Stimulated activated CD8-positive, alpha-beta memory T cell treated with anti-CD3 and anti-CD28 coated beads, Interleukin-7, amount 100 ng/mL, for 4 hours (primary cell): Measurements from ENCODE around the gene CD93.

Experiments used
- DNase-seq, 2 donors: peaks; one replicate each; pipeline ENCODE4 v3.0.0-alpha.2; 2020; ENCODE audit warnings: low read depth in 2 of 2

Gene CD93

GRCh38 chr20:23097636-23098580 is 11.8 kb upstream of the CD93 start:
- DNase-seq: no peak

DNA sequence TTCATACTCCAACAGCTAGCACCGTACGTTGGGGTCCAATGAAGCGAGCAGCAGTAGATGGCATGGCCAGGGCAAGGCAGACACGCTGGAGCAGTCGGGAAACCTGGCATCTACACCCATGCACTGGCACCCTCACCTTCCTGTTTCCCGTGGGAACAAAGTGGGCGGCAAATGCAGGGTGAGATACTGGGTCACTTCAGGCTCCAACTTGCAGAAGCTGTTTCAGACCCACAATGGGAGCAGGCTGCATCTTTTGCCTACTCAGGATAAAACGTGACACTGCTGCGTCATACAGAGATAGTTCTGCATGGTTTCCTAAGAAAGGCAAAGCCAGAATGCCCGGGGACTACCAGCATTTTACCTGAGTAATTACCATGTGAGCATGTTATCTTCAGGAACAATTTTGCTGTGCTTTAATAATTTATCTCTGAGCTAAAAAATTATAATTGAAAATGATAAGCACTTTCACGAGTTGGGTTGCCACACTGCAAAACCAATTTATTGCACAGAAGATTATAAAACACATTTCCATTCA is 10.9 kb upstream of the CD93 start:
- DNase-seq: no peak

DNA sequence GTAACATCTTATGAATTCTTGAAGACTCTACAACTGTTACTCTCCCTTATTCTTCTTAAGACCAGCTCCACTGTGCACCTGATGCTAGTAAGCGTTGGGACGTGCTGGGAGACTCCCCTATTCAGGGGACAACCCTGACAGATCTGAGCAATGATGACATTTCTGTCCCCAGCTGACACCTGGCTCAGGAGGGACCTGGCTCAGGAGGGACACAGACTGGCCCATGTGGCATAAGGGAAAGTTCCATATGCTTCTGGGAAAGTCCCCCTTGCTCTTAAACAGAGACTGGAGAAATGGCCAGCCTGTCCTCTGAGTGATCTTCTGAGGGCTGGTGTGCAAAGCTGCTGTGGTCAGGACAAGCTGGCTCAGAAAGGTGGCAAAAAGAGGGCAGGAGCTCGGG is 10.0 kb upstream of the CD93 start:
- no peak for DNase-seq

DNA sequence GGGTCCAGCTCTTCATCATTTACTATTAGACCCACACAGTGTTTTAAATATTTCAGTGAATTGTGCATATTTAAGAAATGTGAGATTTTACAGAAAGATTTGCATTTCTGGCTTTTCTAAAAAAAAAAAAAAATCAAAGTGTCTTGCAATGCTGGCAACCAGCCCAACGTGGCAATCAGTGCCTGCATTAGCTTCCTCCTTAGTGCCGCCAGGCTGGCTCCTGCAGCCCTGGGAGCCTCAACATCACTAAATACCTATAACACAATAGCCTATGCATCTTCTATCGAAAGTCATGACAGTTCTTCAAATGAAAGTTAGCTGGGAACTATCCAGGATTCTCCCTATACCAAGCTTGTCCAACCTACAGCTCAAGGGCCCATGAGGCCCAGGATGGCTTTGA is 9.4 kb upstream of the CD93 start:
- DNase-seq: no peak

DNA sequence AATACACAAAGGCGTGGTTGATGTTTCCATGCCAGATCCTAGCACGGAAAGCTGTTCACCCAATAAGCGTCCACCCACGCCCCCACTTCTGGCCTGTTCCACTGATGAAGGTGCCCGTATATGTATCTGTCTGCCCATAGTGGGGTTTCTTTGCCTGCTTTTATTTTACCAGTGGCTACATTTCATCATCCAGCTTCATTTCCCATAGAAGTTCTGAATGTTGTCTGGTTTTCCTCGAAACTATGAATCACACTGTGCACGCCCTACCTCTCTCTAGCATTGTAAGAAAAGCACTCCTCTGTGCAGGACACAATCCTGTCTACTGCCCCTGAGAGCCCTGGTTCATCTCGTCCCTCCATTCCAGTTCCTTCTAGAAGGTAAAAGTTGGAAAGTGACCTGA is 8.8 kb upstream of the CD93 start:
- DNase-seq: no peak

- DNase-seq: no peak
Observed at GRCh38 chr20:23094213-23094896, 8.2 kb upstream of the CD93 start.

DNA sequence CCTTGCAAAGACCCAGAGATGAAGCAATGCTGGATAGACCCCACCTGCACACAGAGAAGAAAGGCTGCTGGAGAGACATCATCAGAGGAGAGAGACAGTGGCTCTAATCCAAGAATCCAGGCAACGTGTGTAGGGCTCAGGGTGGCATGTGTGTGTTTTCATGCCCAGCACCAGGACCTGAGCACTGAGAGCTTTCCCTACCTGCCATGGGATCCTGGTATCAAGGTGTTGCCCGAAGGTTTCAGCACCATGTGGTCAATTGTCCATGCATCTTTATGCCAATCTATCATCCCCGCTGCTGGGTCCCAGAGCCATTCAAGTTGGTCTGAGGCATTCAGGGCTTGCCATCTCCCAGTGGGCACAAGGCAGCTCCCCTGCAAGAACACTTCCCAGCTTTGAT is 7.5 kb upstream of the CD93 start:
- no peak for DNase-seq

DNA sequence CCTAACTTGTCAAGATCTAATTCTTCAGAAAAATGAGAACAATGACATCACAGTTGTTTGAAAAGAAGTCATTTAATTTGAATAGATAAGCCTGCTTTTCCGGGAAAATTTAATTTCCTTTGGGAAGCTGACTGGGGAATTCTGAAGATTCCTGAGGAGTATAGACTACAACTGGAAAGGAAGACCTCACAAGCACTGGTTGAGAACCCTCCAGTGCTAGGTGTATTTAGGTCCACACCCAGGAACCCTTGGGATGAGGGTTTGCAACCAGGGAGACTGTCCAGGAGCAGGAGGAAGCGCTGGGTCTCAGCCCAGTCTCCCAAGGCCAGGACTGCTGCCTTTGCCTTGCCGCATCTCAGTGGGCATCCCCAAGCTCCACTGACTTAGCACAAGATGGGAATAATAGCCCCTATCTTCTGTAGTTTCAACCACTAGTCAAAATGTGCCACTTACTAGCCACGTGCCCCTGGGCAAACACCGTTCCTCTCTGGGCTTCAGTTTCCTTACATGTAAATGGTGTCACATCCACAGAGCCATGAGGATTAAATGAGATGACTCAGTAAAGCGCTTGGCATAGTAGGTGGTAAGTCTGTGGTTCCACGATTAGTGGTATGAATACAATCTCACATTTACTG is 6.9 kb upstream of the CD93 start:
- no peak for DNase-seq

GRCh38 chr20:23092384-23092756 is 6.2 kb upstream of the CD93 start:
- no peak for DNase-seq

GRCh38 chr20:23091721-23092383 is 5.7 kb upstream of the CD93 start:
- DNase-seq: no peak

DNA sequence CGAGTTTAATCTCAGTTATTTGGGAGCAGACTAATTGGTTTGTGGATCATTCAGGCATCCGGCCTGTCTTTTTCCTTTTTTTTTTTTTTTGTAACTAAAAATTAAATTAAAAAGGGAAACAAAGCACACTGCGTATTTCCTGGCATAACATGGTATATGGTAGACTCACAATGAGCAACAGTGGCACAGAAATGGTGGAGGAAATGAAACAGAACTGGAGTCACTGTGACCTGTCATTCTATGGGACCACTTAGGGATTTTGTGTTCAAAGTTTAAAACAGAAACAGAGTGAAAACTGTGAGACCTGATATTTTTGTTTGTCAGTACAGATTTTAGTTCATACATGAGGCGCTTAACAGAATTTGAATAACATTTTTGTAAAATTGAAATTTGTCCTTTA is 4.8 kb upstream of the CD93 start:
- no peak for DNase-seq

- no peak for DNase-seq
Observed at GRCh38 chr20:23090147-23090546, 4.0 kb upstream of the CD93 start.

GRCh38 chr20:23088866-23089265 is 2.7 kb upstream of the CD93 start:
- DNase-seq: no peak

GRCh38 chr20:23087587-23088251 is 1.6 kb upstream of the CD93 start:
- no peak for DNase-seq

- no peak for DNase-seq
Observed at GRCh38 chr20:23086931-23087411, 847 bp upstream of the CD93 start.

DNA sequence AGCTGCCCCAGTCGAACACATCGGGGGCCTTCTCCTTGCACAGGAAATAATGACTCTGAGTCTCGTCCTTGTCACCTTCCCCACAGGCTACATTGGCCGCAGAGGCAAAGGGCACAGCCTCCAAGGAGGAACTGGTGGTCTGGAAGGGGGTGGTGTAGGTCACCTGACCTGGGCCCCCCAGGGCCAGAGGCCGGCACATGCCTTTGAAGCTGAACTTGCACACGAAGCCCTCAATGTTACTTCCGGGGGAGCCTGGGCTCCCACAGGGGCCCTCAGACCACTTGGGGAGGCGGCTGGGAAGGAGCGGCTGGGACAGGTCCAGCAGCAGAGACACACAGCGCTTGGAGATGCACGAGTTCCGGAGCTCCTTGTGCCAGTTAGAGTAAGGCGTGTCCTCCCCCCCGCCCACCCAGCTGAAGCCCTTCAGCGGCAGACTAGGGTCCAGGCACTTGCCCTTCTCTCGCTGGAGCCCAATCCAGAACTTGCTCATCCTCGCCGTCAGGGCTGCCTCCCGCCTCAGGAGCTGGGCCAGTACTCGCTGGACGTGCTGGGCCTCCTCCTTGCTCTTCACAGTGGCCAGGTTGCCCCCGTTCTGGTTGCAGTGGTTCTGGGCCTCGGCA is 578 bp downstream of the CD93 start:
- no peak for DNase-seq

DNA sequence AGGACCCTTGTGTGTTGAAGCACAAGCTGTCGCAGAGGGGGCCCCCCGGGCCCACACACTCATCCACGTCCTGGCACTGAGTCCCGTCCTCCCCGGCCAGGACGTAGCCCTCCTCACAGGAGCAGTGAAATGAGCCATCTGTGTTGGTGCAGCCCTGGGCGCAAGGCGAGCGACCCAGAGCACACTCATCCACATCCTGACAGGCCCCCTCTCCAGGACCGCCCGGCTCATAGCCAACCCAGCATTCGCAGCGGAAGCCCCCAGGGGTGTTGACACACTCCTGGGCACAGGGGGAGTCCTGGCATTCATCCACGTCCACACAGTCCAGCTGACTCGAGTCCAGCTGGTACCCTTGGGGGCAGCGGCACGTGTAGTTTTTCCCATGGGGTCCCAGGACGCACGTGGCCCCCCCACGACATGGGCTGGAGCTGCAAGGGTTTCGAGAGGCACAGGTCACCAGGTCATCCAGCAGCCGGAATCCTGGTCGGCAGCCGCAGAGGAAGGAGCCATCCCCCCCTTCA is 1.2 kb downstream of the CD93 start:
- DNase-seq: no peak

DNA sequence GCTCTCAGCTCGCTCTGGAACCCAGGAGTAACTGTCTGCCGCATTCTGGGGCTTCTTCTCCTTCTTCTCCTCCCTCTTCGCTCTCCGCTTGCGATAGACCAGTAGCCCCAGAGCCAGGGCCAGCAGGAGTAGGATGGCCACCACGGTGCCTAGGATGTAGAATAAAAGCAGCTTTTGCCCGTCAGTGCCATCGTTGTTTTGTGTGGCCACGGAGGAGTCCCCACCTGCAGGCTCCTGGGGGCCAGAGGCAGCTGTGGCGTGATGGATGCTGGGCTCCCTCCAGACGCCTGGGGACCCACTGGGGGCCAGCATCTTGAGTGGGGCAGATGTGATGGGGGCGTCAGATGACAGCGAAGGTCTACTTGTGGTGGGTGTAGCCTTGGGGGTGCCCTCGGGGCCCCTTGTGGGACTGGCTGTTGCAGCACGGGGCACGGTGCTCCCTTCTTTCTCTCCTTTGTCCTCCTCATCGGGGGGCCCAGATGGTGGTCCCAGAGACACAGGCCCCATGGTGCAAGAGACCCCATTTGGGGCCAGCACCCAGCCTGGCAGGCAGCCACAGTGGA is 1.8 kb downstream of the CD93 start:
- no peak for DNase-seq

- DNase-seq: no peak
Observed at GRCh38 chr20:23083553-23084220, 2.4 kb downstream of the CD93 start.
